ENCODE results near the gene FAM9C. TPM values are rescaled to one million over a fixed set of nuclear protein-coding genes. Genes with fewer than 3 reads are reported as not detected.

Gene FAM9C
- total RNA-seq, 4 donors from 2014 or later: 0.57 to 1.6 TPM; not detected in 2

GRCh38 chrX:12989461-12989860 is 55.0 kb downstream of the FAM9C start:
- H3K27me3 ChIP-seq: no peaks in the 10 kb centered on the region
- H3K9me3 ChIP-seq: no peaks in the 10 kb centered on the region
- no peak overlapping the region for H3K4me3 ChIP-seq
- no peak overlapping the region for H3K27ac ChIP-seq
- TF ChIP-seq CTCF (IDR thresholded peaks at IDR 0.05) (no peak), POLR2A (IDR thresholded peaks at IDR 0.05) (no peak)
- no peaks in the 10 kb centered on the region for H3K4me1 ChIP-seq
- H3K36me3 ChIP-seq: no peaks in the 10 kb centered on the region
- DNase-seq: no peak

- H3K9me3 ChIP-seq: no peaks in the 10 kb centered on the region
- no peaks in the 10 kb centered on the region for H3K4me1 ChIP-seq
- no peaks in the 10 kb centered on the region for H3K36me3 ChIP-seq
- DNase-seq: no peak
- no peak overlapping the region for H3K4me3 ChIP-seq
- no peaks in the 10 kb centered on the region for H3K27me3 ChIP-seq
- H3K27ac ChIP-seq: peak overlapping the region in 1 of 4 donors; percentile 31
- no peak for TF ChIP-seq CTCF (IDR thresholded peaks at IDR 0.05)
- no peak for TF ChIP-seq POLR2A (IDR thresholded peaks at IDR 0.05)
Measured at GRCh38 chrX:12988797-12989196, 55.6 kb downstream of the FAM9C start.

GRCh38 chrX:12987900-12988594 is 56.4 kb downstream of the FAM9C start:
- DNase-seq: no peak
- Histone ChIP-seq H3K27me3 (no peaks in the 10 kb centered on the region), H3K36me3 (no peaks in the 10 kb centered on the region), H3K4me1 (no peaks in the 10 kb centered on the region), H3K4me3 (no peak overlapping the region), H3K9me3 (no peaks in the 10 kb centered on the region), H3K27ac (peak overlapping the region in 1 of 4 donors; percentile 31)
- TF ChIP-seq POLR2A (IDR thresholded peaks at IDR 0.05) (no peak), CTCF (IDR thresholded peaks at IDR 0.05) (no peak)

- no peak for DNase-seq
- no peaks in the 10 kb centered on the region for H3K4me1 ChIP-seq
- no peaks in the 10 kb centered on the region for H3K36me3 ChIP-seq
- H3K27ac ChIP-seq: no peak overlapping the region
- no peaks in the 10 kb centered on the region for H3K27me3 ChIP-seq
- TF ChIP-seq CTCF (IDR thresholded peaks at IDR 0.05): no peak
- no peak for TF ChIP-seq POLR2A (IDR thresholded peaks at IDR 0.05)
- H3K9me3 ChIP-seq: no peaks in the 10 kb centered on the region
- H3K4me3 ChIP-seq: no peak overlapping the region
Measured at GRCh38 chrX:12987340-12987739, 57.1 kb downstream of the FAM9C start.

- H3K27ac ChIP-seq: no peak overlapping the region
- no peak overlapping the region for H3K4me3 ChIP-seq
- H3K9me3 ChIP-seq: no peaks in the 10 kb centered on the region
- DNase-seq: no peak
- TF ChIP-seq POLR2A (IDR thresholded peaks at IDR 0.05): no peak
- no peak for TF ChIP-seq CTCF (IDR thresholded peaks at IDR 0.05)
- no peaks in the 10 kb centered on the region for H3K27me3 ChIP-seq
- no peaks in the 10 kb centered on the region for H3K4me1 ChIP-seq
- no peaks in the 10 kb centered on the region for H3K36me3 ChIP-seq
Measured at GRCh38 chrX:12986886-12987285, 57.5 kb downstream of the FAM9C start.

All from Peyer's patch (tissue), 4 donors.